Endothelial cell of umbilical vein (primary cell): ENCODE data around the gene LRP11. TPM values are rescaled to one million over a fixed set of nuclear protein-coding genes. Genes with fewer than 3 reads are reported as not detected.
A peak's percentile ranks its signal among the peaks of the same experiment; 100 is the strongest.

Experiments used
- BruUV-seq: library from RNA; stranded (reverse); fragments of 400-500 nt; replicated peaks from 2 replicates; lab custom pipeline; 2021; lab: Mats Ljungman, UMichigan
- CTCF ChIA-PET: fragments of 300-600, 350-600 bp; sonication (Branson Sonifier 250); formaldehyde crosslinking; loops from one replicate; lab custom pipeline; 2021; ENCODE audit warnings: antibody characterized with exemption, inconsistent platforms; lab: Charles Lee
- POLR2A ChIA-PET: fragments of 300-600, 350-600 bp; sonication (Branson Sonifier 250); formaldehyde crosslinking; loops from one replicate; lab custom pipeline; 2021; ENCODE audit warnings: antibody characterized with exemption, inconsistent platforms; lab: Charles Lee
- DNase-seq: peaks from one replicate; pipeline ENCODE4 v3.0.0-alpha.2; 2011; ENCODE audit warnings: low read depth, low spot score
- FAIRE-seq: peaks from 2 replicates; lab custom pipeline; 2011; peaks lifted over from hg19 to GRCh38; lab: Jason Lieb, UNC
- H2AFZ ChIP-seq: 2 replicates; pipeline ENCODE4 v1.6.0; 2012; ENCODE audit warnings: low read depth, low read length, control low read depth, inconsistent platforms
- H3K27ac ChIP-seq: 2 replicates; pipeline ENCODE4 v1.5.1; 2011; ENCODE audit warnings: low read depth, mild to moderate bottlenecking, control low read depth, low read length, moderate library complexity; ENCODE audit not compliant: insufficient read depth
- H3K27me3 ChIP-seq, 2 experiments: 2 replicates each; pipeline versions ENCODE4 v1.6.0 to v1.6.1; 2011; ENCODE audit warnings: low read length in 2 of 2, mixed read lengths in 1 of 2; ENCODE audit not compliant: control insufficient read depth in 2 of 2, insufficient read depth in 2 of 2
- H3K36me3 ChIP-seq, 2 experiments: 2 replicates in 1 of 2; 3 replicates in 1 of 2; pipeline ENCODE4 v1.5.1; 2011; ENCODE audit warnings: low read length in 2 of 2, mild to moderate bottlenecking in 1 of 2, moderate library complexity in 1 of 2; ENCODE audit not compliant: control insufficient read depth in 2 of 2, insufficient read depth in 2 of 2; ENCODE audit errors: extremely low read depth in 1 of 2
- H3K4me1 ChIP-seq: 3 replicates; pipeline ENCODE4 v1.5.1; 2011; ENCODE audit warnings: mild to moderate bottlenecking, low read length; ENCODE audit not compliant: control insufficient read depth, insufficient read depth; ENCODE audit errors: extremely low read depth
- H3K4me2 ChIP-seq: 2 replicates; pipeline ENCODE4 v1.6.1; 2011; ENCODE audit warnings: low read length, control low read depth, mixed read lengths; ENCODE audit not compliant: insufficient read depth
- H3K4me3 ChIP-seq, 3 experiments: fragments of 200-600 bp in 1 of 3; sonication (generic), shearing (Covaris generic) in 1 of 3; replicated peaks in 1 of 3; 2 replicates each; pipeline ENCODE4 v1.5.1; 2011 to 2016; ENCODE audit warnings: control low read depth in 3 of 3, low read length in 3 of 3, mild to moderate bottlenecking in 2 of 3, inconsistent platforms in 1 of 3, low read depth in 1 of 3, moderate library complexity in 1 of 3; ENCODE audit not compliant: insufficient read depth in 1 of 3
- H3K79me2 ChIP-seq: 2 replicates; pipeline ENCODE4 v1.6.0; 2012; ENCODE audit warnings: low read length, inconsistent platforms; ENCODE audit not compliant: control insufficient read depth, insufficient read depth
- H3K9ac ChIP-seq: replicated peaks from 2 replicates; pipeline ENCODE3; 2011; ENCODE audit warnings: low read length, control low read depth; ENCODE audit not compliant: insufficient read depth; ENCODE audit errors: extremely low read depth
- H3K9me1 ChIP-seq: replicated peaks from 3 replicates; pipeline ENCODE4 v1.6.0; 2011; ENCODE audit warnings: mild to moderate bottlenecking, low read length; ENCODE audit not compliant: control insufficient read depth, insufficient read depth; ENCODE audit errors: extremely low read depth
- H3K9me3 ChIP-seq: replicated peaks from 2 replicates; pipeline ENCODE4 v1.5.1; 2012; ENCODE audit warnings: low read length, inconsistent platforms; ENCODE audit not compliant: control insufficient read depth, insufficient read depth
- H4K20me1 ChIP-seq: replicated peaks from 2 replicates; pipeline ENCODE3; 2011; ENCODE audit warnings: mild to moderate bottlenecking, low read length; ENCODE audit not compliant: control insufficient read depth, insufficient read depth; ENCODE audit errors: extremely low read depth
- EZH2 ChIP-seq: IDR thresholded peaks from 2 replicates; pipeline ENCODE4 v1.6.1; 2012; ENCODE audit warnings: borderline replicate concordance, low read depth, mild to moderate bottlenecking, moderate library complexity, low read length, inconsistent platforms; ENCODE audit not compliant: severe bottlenecking
- FOS ChIP-seq: IDR thresholded peaks from 2 replicates; pipeline ENCODE4 v1.6.1; 2011; ENCODE audit warnings: mild to moderate bottlenecking, low read length, moderate library complexity, borderline replicate concordance; ENCODE audit not compliant: insufficient read depth
- GATA2 ChIP-seq: IDR thresholded peaks from 2 replicates; pipeline ENCODE4 v1.7.0; 2011; ENCODE audit warnings: low read depth, mild to moderate bottlenecking, moderate library complexity, mixed read lengths, low read length; ENCODE audit not compliant: insufficient read length, insufficient read depth
- JUN ChIP-seq: IDR thresholded peaks from 2 replicates; pipeline ENCODE4 v1.6.1; 2011; ENCODE audit warnings: borderline replicate concordance, low read depth; ENCODE audit not compliant: insufficient read length, insufficient read depth
- MYC ChIP-seq: IDR thresholded peaks from one replicate; pipeline ENCODE4 v1.6.1; 2011; ENCODE audit warnings: mild to moderate bottlenecking, low read depth, low read length
- POLR2A ChIP-seq: IDR thresholded peaks from 2 replicates; pipeline ENCODE4 v1.6.1; 2012; ENCODE audit warnings: low read depth, mild to moderate bottlenecking, control low read depth, low read length
- POLR2AphosphoS5 ChIP-seq: IDR thresholded peaks from 2 replicates; pipeline ENCODE4 v1.6.1; 2012; ENCODE audit warnings: low read depth, mild to moderate bottlenecking, control low read depth, low read length, moderate library complexity; ENCODE audit not compliant: insufficient read depth
- dilution Hi-C: fragments of 300-500 bp; cut with MboI; formaldehyde crosslinking; loops from one replicate; pipeline ENCODE4 v1.15.0; 2019; ENCODE audit warnings: low sequenced_read_pairs; ENCODE audit not compliant: extremely low pct_ligation_motif_present
- intact Hi-C: fragments of 100-400 bp; cut with micrococcal nuclease; formaldehyde crosslinking; loops from one replicate; pipeline ENCODE4 v1.10.0; 2022
- polyA plus RNA-seq, 4 experiments: library from polyadenylated mRNA; depleted of rRNA in 3 of 4; stranded (reverse) in 3 of 4; unstranded in 1 of 4; fragments of >200 nt; gene quantifications; 2 replicates each; pipeline versions ENCODE4 v1.2.1 to v1.2.3, GENCODE V29; 2011 to 2012; ENCODE audit warnings: missing spikeins in 1 of 4
- total RNA-seq: library from RNA; stranded (reverse); gene quantifications from 2 replicates; pipeline ENCODE4 v1.2.3, GENCODE V29; 2021
- TF ChIP-seq, protein P1 (sequence below), 2 donors: IDR thresholded peaks; 1 replicate in 1 of 2; 2 replicates in 1 of 2; pipeline ENCODE4 v1.5.1; 2011; ENCODE audit warnings: low read length in 2 of 2, mild to moderate bottlenecking in 2 of 2, moderate library complexity in 2 of 2, control low read depth in 1 of 2, inconsistent platforms in 1 of 2, low read depth in 1 of 2; ENCODE audit not compliant: insufficient read depth in 1 of 2; ENCODE audit errors: extremely low read depth in 1 of 2
- TF ChIP-seq, protein P2 (sequence below): IDR thresholded peaks from 2 replicates; pipeline ENCODE4 v1.6.1; 2011; ENCODE audit not compliant: insufficient read depth, insufficient read length

LRP11 gene
- total and polyA plus RNA-seq, 2 donors (not counting 3 experiments of a cell fraction or from before 2014, with no cell fraction given) = 23.1 to 59.1 TPM

DNA sequence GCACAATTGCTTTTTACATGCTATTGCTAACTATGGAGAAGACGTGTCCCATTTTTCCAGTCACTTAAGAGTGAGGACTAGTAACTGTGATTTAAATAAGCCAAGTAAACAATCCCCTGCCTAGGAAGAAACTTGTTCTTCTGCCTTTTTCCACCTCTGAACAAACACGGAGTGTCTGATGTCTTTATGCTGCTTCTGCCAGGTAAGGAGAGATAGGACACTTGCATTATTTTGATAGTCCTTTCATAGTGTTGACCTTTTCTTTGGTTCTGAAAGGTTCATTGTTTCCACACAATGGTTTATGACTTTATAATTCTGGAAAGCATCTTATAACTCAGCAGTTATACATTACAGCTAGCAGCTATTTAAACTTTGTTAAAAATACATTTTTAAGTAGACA is 8.4 kb downstream of the LRP11 start:
- Histone ChIP-seq H3K9me3 (no peaks in the 10 kb centered on the region), H2AFZ (no peak overlapping the region), H3K4me3 (peak overlapping the region; percentile 35 to 74 (median 58)), H3K27me3 (no peaks in the 10 kb centered on the region), H3K9ac (peak overlapping the region; percentile 92), H3K9me1 (no peaks in the 10 kb centered on the region), H3K4me1 (peaks cover 74% of the 10 kb centered on the region), H3K4me2 (peak overlapping the region; percentile 97), H3K79me2 (peaks cover 49% of the 10 kb centered on the region), H3K36me3 (no peaks in the 10 kb centered on the region), H3K27ac (peak overlapping the region; percentile 95), H4K20me1 (no peaks in the 10 kb centered on the region)
- TF ChIP-seq EZH2 (no peak), FOS (no peak), JUN (no peak), POLR2A (no peak), MYC (no peak), POLR2AphosphoS5 (no peak), GATA2 (no peak)
- TF ChIP-seq, protein P1, sequence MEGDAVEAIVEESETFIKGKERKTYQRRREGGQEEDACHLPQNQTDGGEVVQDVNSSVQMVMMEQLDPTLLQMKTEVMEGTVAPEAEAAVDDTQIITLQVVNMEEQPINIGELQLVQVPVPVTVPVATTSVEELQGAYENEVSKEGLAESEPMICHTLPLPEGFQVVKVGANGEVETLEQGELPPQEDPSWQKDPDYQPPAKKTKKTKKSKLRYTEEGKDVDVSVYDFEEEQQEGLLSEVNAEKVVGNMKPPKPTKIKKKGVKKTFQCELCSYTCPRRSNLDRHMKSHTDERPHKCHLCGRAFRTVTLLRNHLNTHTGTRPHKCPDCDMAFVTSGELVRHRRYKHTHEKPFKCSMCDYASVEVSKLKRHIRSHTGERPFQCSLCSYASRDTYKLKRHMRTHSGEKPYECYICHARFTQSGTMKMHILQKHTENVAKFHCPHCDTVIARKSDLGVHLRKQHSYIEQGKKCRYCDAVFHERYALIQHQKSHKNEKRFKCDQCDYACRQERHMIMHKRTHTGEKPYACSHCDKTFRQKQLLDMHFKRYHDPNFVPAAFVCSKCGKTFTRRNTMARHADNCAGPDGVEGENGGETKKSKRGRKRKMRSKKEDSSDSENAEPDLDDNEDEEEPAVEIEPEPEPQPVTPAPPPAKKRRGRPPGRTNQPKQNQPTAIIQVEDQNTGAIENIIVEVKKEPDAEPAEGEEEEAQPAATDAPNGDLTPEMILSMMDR (IDR thresholded peaks at IDR 0.05; ENCODE audit: extremely low read depth in 1 of 2, insufficient read depth in 1 of 2, low read depth in 1 of 2, low read length in 2 of 2) = no peak
- TF ChIP-seq, protein P2, sequence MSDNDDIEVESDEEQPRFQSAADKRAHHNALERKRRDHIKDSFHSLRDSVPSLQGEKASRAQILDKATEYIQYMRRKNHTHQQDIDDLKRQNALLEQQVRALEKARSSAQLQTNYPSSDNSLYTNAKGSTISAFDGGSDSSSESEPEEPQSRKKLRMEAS = no peak
- TSS peak; percentile 47 for BruUV-seq
- dilution Hi-C loops = no loop called here
- FAIRE-seq = no peak
- DNase-seq = peak; percentile 60
- POLR2A ChIA-PET = interaction anchor here (1.0 kb wide), 1 partner anchor 8 kb away, joined by 3 read pairs; no protein-coding TSS in a partner anchor
- intact Hi-C loops = loop anchor here (1.0 to 5.0 kb wide), 3 partner anchors 8 to 308 kb away; partner anchors contain the start of gene PPIL4
- CTCF ChIA-PET = interaction anchor here (1.3 to 1.7 kb wide), 3 partner anchors 9 to 20 kb away, joined by 6 to 8 read pairs (median 6); no protein-coding TSS in a partner anchor
